D721Med (cell line): Measurements from ENCODE around the gene DUSP6.

Experiments
- DNase-seq: peaks from one replicate; pipeline ENCODE4 v3.0.0; 2011; ENCODE audit warnings: low spot score; ENCODE audit not compliant: insufficient read length
- FAIRE-seq: peaks from 2 replicates; lab custom pipeline; 2011; peaks lifted over from hg19 to GRCh38; lab: Jason Lieb, UNC
- TF ChIP-seq, protein P1 (sequence below): IDR thresholded peaks from 2 replicates; pipeline ENCODE4 v1.5.1; 2012; ENCODE audit warnings: mild to moderate bottlenecking, control low read depth; ENCODE audit not compliant: insufficient read depth; ENCODE audit errors: missing control alignments

DUSP6 gene

GRCh38 chr12:89357297-89357730 lies 5.0 kb upstream of the DUSP6 start:
- TF ChIP-seq, protein P1, sequence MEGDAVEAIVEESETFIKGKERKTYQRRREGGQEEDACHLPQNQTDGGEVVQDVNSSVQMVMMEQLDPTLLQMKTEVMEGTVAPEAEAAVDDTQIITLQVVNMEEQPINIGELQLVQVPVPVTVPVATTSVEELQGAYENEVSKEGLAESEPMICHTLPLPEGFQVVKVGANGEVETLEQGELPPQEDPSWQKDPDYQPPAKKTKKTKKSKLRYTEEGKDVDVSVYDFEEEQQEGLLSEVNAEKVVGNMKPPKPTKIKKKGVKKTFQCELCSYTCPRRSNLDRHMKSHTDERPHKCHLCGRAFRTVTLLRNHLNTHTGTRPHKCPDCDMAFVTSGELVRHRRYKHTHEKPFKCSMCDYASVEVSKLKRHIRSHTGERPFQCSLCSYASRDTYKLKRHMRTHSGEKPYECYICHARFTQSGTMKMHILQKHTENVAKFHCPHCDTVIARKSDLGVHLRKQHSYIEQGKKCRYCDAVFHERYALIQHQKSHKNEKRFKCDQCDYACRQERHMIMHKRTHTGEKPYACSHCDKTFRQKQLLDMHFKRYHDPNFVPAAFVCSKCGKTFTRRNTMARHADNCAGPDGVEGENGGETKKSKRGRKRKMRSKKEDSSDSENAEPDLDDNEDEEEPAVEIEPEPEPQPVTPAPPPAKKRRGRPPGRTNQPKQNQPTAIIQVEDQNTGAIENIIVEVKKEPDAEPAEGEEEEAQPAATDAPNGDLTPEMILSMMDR: no peak
- DNase-seq (no peak), FAIRE-seq (no peak)

DNA sequence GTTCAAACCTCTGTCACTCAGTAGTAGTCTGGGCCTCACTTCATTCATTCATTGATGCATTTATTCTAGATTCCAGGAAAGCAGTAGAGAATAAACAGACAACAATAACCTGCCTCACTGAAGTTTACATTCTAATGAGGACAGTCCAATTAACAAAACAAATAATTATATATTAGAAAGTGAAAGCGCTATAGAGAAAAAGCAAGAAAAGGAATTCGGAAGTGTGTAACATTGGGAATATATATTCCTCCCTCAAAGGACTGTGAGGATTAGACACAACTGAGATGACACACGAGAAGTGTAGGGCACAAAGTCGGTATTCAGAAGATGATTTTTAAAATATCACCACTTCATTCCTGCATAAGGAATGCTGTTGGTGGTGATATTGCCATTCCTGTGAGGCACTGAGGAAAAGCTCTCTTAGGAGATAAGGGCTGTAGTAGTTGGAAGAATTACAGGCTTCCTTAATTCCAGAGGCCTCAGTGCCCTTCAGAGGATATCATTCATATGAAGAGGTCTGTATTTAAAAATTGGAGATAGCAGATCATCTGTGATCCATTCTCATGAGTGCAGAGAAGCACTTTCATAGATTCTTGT lies 3.9 kb upstream of the DUSP6 start:
- TF ChIP-seq, protein P1: no peak
- no peak for DNase-seq
- FAIRE-seq: no peak

- FAIRE-seq (no peak), DNase-seq (no peak)
- TF ChIP-seq, protein P1: no peak
Measured at GRCh38 chr12:89355243-89356068, 3.2 kb upstream of the DUSP6 start.

DNA sequence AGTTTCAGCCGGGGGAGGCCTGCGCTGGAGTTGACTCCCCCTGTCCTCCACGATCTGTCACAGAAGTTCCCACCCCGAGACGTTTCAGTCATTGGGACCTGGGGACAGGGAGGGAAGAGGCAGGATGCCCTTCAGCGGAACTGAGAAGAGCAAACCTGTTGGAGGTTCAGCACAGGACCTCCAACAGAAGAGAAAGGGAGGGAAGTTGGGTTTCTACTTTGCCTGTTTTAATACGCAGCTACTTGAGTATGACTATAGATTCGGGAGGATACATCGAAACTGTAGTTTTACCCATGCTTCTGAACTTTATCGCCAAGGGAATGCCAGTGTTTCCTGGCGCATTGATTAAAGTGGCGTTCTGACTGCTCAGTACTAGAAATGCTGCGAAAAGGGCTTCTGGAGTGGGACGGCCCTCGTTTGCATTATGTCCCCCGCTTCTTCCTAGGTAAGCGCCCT lies 2.3 kb upstream of the DUSP6 start:
- FAIRE-seq (no peak), DNase-seq (no peak)
- TF ChIP-seq, protein P1: no peak

DNA sequence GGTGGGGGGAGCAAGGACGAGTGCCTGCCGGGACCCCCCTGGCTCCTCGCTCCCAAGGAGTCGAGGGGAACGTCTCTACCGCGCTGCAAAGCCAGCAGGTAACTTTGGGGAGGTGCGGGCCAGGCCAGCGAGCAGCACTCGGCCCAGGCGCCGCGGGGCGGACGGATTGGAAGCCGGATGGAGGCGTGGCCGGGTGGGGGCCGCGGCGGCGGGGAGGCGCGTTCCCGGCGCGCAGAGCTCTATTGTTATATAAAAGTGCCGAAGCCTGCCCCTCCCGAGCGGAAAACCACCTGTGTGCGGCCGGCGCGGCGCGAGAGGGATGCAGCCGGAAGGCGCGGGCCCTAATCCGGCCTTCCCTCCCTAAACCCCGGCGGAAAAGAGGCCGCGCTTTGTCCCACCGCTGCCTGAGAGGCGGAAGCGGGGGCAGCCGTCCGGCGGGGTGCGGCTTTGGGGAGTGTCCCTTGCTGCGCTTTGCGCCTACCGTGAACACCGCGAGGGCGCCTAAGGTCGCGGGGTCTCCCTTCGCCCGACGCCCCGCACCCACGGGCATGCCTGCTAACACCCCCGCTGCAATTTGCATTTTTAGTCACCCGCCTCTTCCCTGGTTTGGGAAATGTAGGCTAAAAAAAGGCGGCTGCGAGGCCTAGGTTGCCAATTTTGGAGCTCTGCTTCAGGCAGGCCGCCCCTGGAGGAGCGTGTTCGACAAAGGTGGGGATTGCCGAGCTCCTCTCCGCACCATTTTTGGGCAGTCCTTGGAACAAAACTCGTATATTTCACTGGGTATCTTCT lies 1.7 kb upstream of the DUSP6 start:
- DNase-seq (no peak), FAIRE-seq (no peak)
- TF ChIP-seq, protein P1: no peak

DNA sequence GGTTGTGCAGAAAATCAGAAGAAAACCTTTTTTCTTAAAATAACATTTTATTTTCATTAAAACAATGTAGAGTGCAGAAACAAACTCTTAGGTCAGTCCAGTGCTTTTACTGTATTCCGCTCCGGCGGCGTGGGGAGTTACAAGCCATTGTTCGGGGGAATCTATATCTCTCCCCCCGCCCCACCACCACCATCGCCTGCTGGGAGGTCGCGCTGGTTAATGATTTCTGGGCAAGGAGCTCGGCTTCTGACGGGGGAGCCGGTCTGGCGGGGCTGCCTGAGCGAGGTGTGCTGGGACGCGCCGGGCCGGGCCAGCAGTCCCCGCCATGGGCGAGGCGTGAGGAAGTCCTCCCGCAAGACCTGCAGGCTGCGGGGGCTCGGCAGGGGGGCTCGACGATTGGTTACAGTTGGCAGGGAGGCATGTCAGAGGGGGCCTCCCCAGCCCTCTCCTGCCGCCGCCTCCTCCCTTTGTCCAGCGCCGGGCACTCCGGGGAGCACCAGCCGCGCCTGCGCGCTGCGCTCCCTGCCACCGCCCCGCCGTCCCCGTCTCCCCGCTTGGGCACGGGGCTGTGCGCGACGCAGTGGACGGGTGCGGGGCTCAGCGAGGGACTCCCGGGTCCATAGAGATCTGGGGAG lies 1.0 kb upstream of the DUSP6 start:
- FAIRE-seq: no peak
- no peak for DNase-seq
- TF ChIP-seq, protein P1: no peak
